Right lobe of liver (tissue), 4 donors: ENCODE measurements around the gene FBXL17.

Experiments used
- CTCF ChIP-seq, 4 donors: fragments of 200-600 bp in 3 of 4; fragments of 450-650 bp in 1 of 4; IDR thresholded peaks; one replicate each; pipeline versions ENCODE4 v1.5.1 to v1.8.0; 2016 to 2022; ENCODE audit warnings: antibody characterized with exemption in 4 of 4, mild to moderate bottlenecking in 2 of 4
- POLR2A ChIP-seq: fragments of 450-650 bp; IDR thresholded peaks from one replicate; pipeline ENCODE4 v1.6.1; 2017; ENCODE audit warnings: antibody characterized with exemption, mild to moderate bottlenecking
- donor health status: DM: no; HTN: no; CAD: no.
- donor health status: DM: no; HTN: no; CAD: no.
- donor health status: DM: no; HTN: yes; CAD: no.

GRCh38 chr5:108361771-108362170 is 20.1 kb downstream of the FBXL17 start:
- TF ChIP-seq CTCF (IDR thresholded peaks at IDR 0.05) (no peak), POLR2A (no peak)
